GM12878 (cell line): ENCODE results near the gene CIB4. TPM values are rescaled to one million over a fixed set of nuclear protein-coding genes. Genes with fewer than 3 reads are reported as not detected.

Experiments used
- ATAC-seq: fragments of 200-7000 bp; cut with Tn5 transposase; 3 replicates; pipeline ENCODE4 v1.9.1; 2020; ENCODE audit warnings: mild to moderate bottlenecking, moderate library complexity
- BruUV-seq: library from RNA; stranded (reverse); fragments of 400-500 nt; replicated peaks from 2 replicates; lab custom pipeline; 2021; lab: Mats Ljungman, UMichigan
- CTCF ChIA-PET: fragments of 300-600 bp; sonication (Branson Sonifier 250); formaldehyde crosslinking; extraction: SDS; loops from one replicate; lab custom pipeline; 2021; ENCODE audit warnings: inconsistent platforms; lab: Yijun Ruan, JAX
- POLR2A ChIA-PET: fragments of 350-600 bp; formaldehyde crosslinking; extraction: SDS; loops from one replicate; lab custom pipeline; 2021; ENCODE audit warnings: inconsistent platforms; lab: Charles Lee
- RAD21 ChIA-PET: fragments of 300-600 bp; sonication (Branson Sonifier 250); formaldehyde crosslinking; loops from one replicate; lab custom pipeline; 2023; ENCODE audit warnings: antibody characterized with exemption; ENCODE audit not compliant: unreplicated experiment; lab: Charles Lee
- SMC1A ChIA-PET: fragments of 300-600 bp; sonication (Branson Sonifier 250); formaldehyde crosslinking; loops from one replicate; lab custom pipeline; 2023; ENCODE audit not compliant: unreplicated experiment, uncharacterized antibody; lab: Charles Lee
- DNase-seq: peaks from one replicate; pipeline ENCODE4 v3.0.0-alpha.2; 2011; ENCODE audit warnings: low read depth, low spot score
- FAIRE-seq: peaks from 3 replicates; lab custom pipeline; 2011; peaks lifted over from hg19 to GRCh38; lab: Jason Lieb, UNC
- H2AFZ ChIP-seq: 2 replicates; pipeline ENCODE4 v1.6.0; 2011; ENCODE audit warnings: low read depth, low read length, control low read depth; ENCODE audit not compliant: control insufficient read depth
- H3K27ac ChIP-seq: 2 replicates; pipeline ENCODE4 v1.5.1; 2011; ENCODE audit warnings: control low read depth; ENCODE audit not compliant: control insufficient read depth, insufficient read depth
- H3K27me3 ChIP-seq, 2 experiments: replicated peaks in 1 of 2; 2 replicates each; pipeline versions ENCODE4 v1.6.0 to v1.6.1; 2011; ENCODE audit warnings: low read length in 1 of 2; ENCODE audit not compliant: control insufficient read depth in 2 of 2, insufficient read depth in 2 of 2
- H3K36me3 ChIP-seq, 2 experiments: 2 replicates each; pipeline ENCODE4 v1.5.1; 2011; ENCODE audit warnings: low read length in 1 of 2; ENCODE audit not compliant: control insufficient read depth in 2 of 2, insufficient read depth in 2 of 2
- H3K4me1 ChIP-seq: 2 replicates; pipeline ENCODE4 v1.6.1; 2011; ENCODE audit warnings: mild to moderate bottlenecking, low read length, moderate library complexity, mixed read lengths; ENCODE audit not compliant: control insufficient read depth, insufficient read depth
- H3K4me2 ChIP-seq: 2 replicates; pipeline ENCODE4 v1.6.0; 2011; ENCODE audit warnings: control low read depth; ENCODE audit not compliant: control insufficient read depth, insufficient read depth
- H3K4me3 ChIP-seq: fragments of 200-600 bp; sonication (generic); 2 replicates; pipeline ENCODE4 v1.5.1; 2016
- H3K79me2 ChIP-seq: 2 replicates; pipeline ENCODE4 v1.6.0; 2011; ENCODE audit warnings: low read length; ENCODE audit not compliant: control insufficient read depth, insufficient read depth
- H3K9ac ChIP-seq: 2 replicates; pipeline ENCODE4 v1.8.0; 2011; ENCODE audit warnings: low read length, control low read depth, mixed read lengths; ENCODE audit not compliant: control insufficient read depth, insufficient read depth
- H3K9me3 ChIP-seq: replicated peaks from 3 replicates; pipeline ENCODE4 v1.5.1; 2011; ENCODE audit warnings: mild to moderate bottlenecking, low read length; ENCODE audit not compliant: control insufficient read depth, insufficient read depth
- H4K20me1 ChIP-seq: 2 replicates; pipeline ENCODE4 v1.6.0; 2011; ENCODE audit not compliant: control insufficient read depth, insufficient read depth
- WGBS: methylation state at CpG from one replicate; pipeline ENCODE4 v1.1.6; 2016; ENCODE audit warnings: low lambda C conversion rate; ENCODE audit not compliant: insufficient replicate concordance, insufficient coverage; ENCODE audit errors: missing lambda C conversion rate; 5-methylcytosine and 5-hydroxymethylcytosine counted together
- in situ Hi-C: fragments of 300-500 bp; cut with MboI; formaldehyde crosslinking; loops from 9 replicates; pipeline ENCODE4 v1.14.3; 2018; ENCODE audit warnings: mixed read lengths
- intact Hi-C: fragments of 100-400 bp; cut with micrococcal nuclease; formaldehyde crosslinking; loops from one replicate; pipeline ENCODE4 v1.14.2; 2022; ENCODE audit not compliant: unreplicated experiment
- polyA plus RNA-seq, 11 experiments: library from polyadenylated mRNA; depleted of rRNA in 4 of 11; unstranded in 6 of 11; stranded (reverse) in 5 of 11; fragments of >200 nt; fragmentation: Nextera tagmentation in 4 of 11; fragmentation: Illumina TruSeq in 1 of 11; extraction: Ambion mirVana in 4 of 11; extraction: Trizol in 1 of 11; gene quantifications; 1 replicate in 1 of 11; 2 replicates in 10 of 11; pipeline versions ENCODE4 v1.2.1 to v1.2.3, GENCODE V29; 2011 to 2016; ENCODE audit warnings: inconsistent platforms in 2 of 11, missing spikeins in 2 of 11, low read depth in 1 of 11
- total RNA-seq, 4 experiments: library from RNA; depleted of rRNA in 3 of 4; stranded (reverse); fragments of >200 nt in 3 of 4; fragmentation: Illumina TruSeq in 1 of 4; extraction: Trizol in 1 of 4; gene quantifications; 2 replicates each; pipeline versions ENCODE4 v1.2.1 to v1.2.3, GENCODE V29; 2013 to 2021
- TF ChIP-seq, protein P1 (sequence below): IDR thresholded peaks from 2 replicates; pipeline ENCODE4 v1.6.1; 2011; ENCODE audit warnings: mild to moderate bottlenecking, low read depth, low read length, moderate library complexity; ENCODE audit not compliant: insufficient replicate concordance
- TF ChIP-seq, protein P2 (sequence below), 3 experiments: IDR thresholded peaks in 2 of 3; conservative IDR thresholded peaks in 1 of 3; 2 replicates each; pipeline ENCODE4 v1.5.1; 2011; ENCODE audit warnings: low read depth in 3 of 3, low read length in 3 of 3, mild to moderate bottlenecking in 3 of 3, control low read depth in 2 of 3, moderate library complexity in 2 of 3, inconsistent platforms in 1 of 3, mixed read lengths in 1 of 3; ENCODE audit not compliant: control insufficient read depth in 2 of 3, insufficient read depth in 1 of 3; ENCODE audit errors: extremely low read depth in 1 of 3

The CIB4 gene
- total and polyA plus RNA-seq, 10 of the 15 experiments (the other 5 are each of a cell fraction or from before 2014, with no cell fraction given): not detected

DNA sequence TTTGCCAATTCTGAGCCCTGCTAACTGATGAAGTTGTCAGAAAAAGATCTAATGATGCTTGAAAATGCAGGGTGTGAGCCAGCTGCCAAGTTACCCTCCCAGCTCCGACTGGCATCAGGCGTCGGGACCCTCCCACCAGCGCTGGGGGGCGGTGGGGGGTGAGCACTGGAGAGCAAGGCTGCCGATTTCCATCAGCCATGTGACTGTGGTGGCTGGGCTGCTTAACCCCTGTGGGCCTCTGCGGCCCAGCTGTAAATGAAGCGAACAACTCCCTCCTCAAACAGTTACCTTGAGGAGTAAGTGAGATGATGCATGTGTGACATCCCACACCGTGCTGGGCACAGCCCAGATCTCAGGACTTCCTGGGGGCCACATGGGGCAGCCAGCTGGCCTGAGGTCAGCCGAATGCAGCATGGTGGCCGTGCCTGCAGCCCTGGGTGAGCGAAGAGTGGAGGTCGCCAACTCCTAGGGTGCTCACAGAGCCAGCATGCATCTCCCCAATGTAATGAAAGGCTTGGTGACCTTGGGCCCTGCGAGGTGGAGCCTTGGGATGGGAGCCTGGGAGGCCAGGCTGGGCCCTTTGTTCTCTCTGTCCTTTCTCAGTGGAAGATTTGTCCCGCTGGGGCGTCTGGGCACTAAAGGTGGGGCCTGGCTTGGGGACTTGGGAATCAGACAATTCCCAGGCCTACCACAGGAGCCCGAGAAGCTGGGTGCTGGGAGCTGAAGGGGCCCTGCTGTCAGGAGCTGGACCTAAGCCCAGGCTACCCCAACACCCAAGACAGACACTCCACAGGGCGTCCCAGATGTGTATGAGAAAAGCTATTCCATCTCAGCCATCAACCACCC is 25.1 kb downstream of the CIB4 start:
- ChIA-PET SMC1A (no interaction called here), RAD21 (no interaction called here)
- DNase-seq: no peak
- intact Hi-C loops: no loop called here
- H3K27me3 ChIP-seq: peaks cover 6 to 11% of the 10 kb centered on the region in 2 experiments; a peak in 3 of 4 replicates
- no peaks in the 10 kb centered on the region for H3K36me3 ChIP-seq
- H4K20me1 ChIP-seq: no peaks in the 10 kb centered on the region
- no peak for FAIRE-seq
- no peak overlapping the region for H3K27ac ChIP-seq
- no peak overlapping the region for H3K9ac ChIP-seq
- BruUV-seq: no TSS peak
- H3K4me3 ChIP-seq: no peak overlapping the region
- TF ChIP-seq, protein P1, sequence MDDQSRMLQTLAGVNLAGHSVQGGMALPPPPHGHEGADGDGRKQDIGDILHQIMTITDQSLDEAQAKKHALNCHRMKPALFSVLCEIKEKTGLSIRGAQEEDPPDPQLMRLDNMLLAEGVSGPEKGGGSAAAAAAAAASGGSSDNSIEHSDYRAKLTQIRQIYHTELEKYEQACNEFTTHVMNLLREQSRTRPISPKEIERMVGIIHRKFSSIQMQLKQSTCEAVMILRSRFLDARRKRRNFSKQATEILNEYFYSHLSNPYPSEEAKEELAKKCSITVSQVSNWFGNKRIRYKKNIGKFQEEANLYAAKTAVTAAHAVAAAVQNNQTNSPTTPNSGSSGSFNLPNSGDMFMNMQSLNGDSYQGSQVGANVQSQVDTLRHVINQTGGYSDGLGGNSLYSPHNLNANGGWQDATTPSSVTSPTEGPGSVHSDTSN: no peak
- TF ChIP-seq, protein P2, sequence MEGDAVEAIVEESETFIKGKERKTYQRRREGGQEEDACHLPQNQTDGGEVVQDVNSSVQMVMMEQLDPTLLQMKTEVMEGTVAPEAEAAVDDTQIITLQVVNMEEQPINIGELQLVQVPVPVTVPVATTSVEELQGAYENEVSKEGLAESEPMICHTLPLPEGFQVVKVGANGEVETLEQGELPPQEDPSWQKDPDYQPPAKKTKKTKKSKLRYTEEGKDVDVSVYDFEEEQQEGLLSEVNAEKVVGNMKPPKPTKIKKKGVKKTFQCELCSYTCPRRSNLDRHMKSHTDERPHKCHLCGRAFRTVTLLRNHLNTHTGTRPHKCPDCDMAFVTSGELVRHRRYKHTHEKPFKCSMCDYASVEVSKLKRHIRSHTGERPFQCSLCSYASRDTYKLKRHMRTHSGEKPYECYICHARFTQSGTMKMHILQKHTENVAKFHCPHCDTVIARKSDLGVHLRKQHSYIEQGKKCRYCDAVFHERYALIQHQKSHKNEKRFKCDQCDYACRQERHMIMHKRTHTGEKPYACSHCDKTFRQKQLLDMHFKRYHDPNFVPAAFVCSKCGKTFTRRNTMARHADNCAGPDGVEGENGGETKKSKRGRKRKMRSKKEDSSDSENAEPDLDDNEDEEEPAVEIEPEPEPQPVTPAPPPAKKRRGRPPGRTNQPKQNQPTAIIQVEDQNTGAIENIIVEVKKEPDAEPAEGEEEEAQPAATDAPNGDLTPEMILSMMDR (IDR thresholded peaks at IDR 0.05 in 2 of 3, conservative IDR thresholded peaks at IDR 0.05 in 1 of 3; ENCODE audit: control insufficient read depth in 2 of 3, extremely low read depth in 1 of 3, insufficient read depth in 1 of 3, low read depth in 3 of 3, low read length in 3 of 3): 0 out of 6 replicates have a peak, but pooled peaks of 1 of the 3 experiments have one; percentile 0
- TF ChIP-seq, all 136 proteins: peak for 1
- Histone ChIP-seq H2AFZ (no peak overlapping the region), H3K79me2 (no peaks in the 10 kb centered on the region), H3K4me2 (no peak overlapping the region), H3K9me3 (no peaks in the 10 kb centered on the region), H3K4me1 (no peaks in the 10 kb centered on the region)
- ChIA-PET POLR2A (no interaction called here), CTCF (interaction anchor here (1.2 to 2.1 kb wide), 3 partner anchors 9 to 130 kb away, joined by 4 to 5 read pairs (median 4); no protein-coding TSS in a partner anchor)
- no peak for ATAC-seq
- in situ Hi-C loops: no loop called here
- WGBS: 19% methylated on average over 18 of the region's 18 CpGs
